ENCODE data around the gene MYO7B.

The MYO7B gene

GRCh38 chr2:127619203-127619590 lies 83.7 kb downstream of the MYO7B start:
- H3K4me3 ChIP-seq (replicated peaks; ENCODE audit: low read depth, low read length): no peak overlapping the region
- DNase-seq (ENCODE audit: extremely low read depth, low read depth): no peak
- no peak for TF ChIP-seq CTCF (IDR thresholded peaks at IDR 0.05; ENCODE audit: low read depth, low read length, missing control alignments)

- DNase-seq (ENCODE audit: extremely low read depth, low read depth): no peak
- H3K4me3 ChIP-seq (replicated peaks; ENCODE audit: low read depth, low read length): no peak overlapping the region
- TF ChIP-seq CTCF (IDR thresholded peaks at IDR 0.05; ENCODE audit: low read depth, low read length, missing control alignments): no peak
Measured at GRCh38 chr2:127619877-127620705, 84.6 kb downstream of the MYO7B start.

GRCh38 chr2:127620866-127621265 lies 85.4 kb downstream of the MYO7B start:
- DNase-seq (ENCODE audit: extremely low read depth, low read depth): no peak
- no peak overlapping the region for H3K4me3 ChIP-seq (replicated peaks; ENCODE audit: low read depth, low read length)
- no peak for TF ChIP-seq CTCF (IDR thresholded peaks at IDR 0.05; ENCODE audit: low read depth, low read length, missing control alignments)

- DNase-seq (ENCODE audit: extremely low read depth, low read depth): no peak
- no peak for TF ChIP-seq CTCF (IDR thresholded peaks at IDR 0.05; ENCODE audit: low read depth, low read length, missing control alignments)
- H3K4me3 ChIP-seq (replicated peaks; ENCODE audit: low read depth, low read length): no peak overlapping the region
Measured at GRCh38 chr2:127621981-127622431, 86.5 kb downstream of the MYO7B start.

- H3K4me3 ChIP-seq (replicated peaks; ENCODE audit: low read depth, low read length): no peak overlapping the region
- DNase-seq (ENCODE audit: extremely low read depth, low read depth): no peak
- no peak for TF ChIP-seq CTCF (IDR thresholded peaks at IDR 0.05; ENCODE audit: low read depth, low read length, missing control alignments)
Measured at GRCh38 chr2:127622561-127623387, 87.3 kb downstream of the MYO7B start.

- DNase-seq (ENCODE audit: extremely low read depth, low read depth): no peak
- TF ChIP-seq CTCF (IDR thresholded peaks at IDR 0.05; ENCODE audit: low read depth, low read length, missing control alignments): no peak
- no peak overlapping the region for H3K4me3 ChIP-seq (replicated peaks; ENCODE audit: low read depth, low read length)
Measured at GRCh38 chr2:127623388-127624319, 88.2 kb downstream of the MYO7B start.
